ENCODE data around the gene SLC18A3. TPM values are rescaled to one million over a fixed set of nuclear protein-coding genes. Genes with fewer than 3 reads are reported as not detected.

The SLC18A3 gene
- total RNA-seq, 1 experiment from 2014 or later = not detected

DNA sequence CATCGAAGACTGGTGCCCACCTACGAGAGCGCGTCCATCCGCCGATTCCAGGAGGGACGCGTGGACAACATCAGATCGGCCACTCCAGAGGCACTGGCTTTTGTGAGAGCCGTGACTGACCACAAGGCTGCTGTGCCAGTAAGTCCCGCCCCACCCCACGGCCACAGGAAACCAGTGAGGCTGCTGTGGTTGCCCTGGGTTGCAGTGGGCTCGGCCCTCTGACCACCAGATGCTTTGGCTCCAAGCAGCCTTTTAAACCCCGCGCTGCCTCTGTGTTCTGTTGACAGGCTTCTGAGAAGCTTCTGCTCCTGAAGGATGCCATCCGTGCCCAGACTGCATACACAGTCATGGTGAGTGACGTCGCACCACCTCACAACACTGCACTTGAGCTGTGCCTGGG, 45.0 kb downstream of the SLC18A3 start:
- no peak for DNase-seq (ENCODE audit: low read depth, low spot score)
- in situ Hi-C loops (cut with HindIII; ENCODE audit: low pct_unique_long_range_greater_than_20kb, low sequenced_read_pairs) = no loop called here

DNA sequence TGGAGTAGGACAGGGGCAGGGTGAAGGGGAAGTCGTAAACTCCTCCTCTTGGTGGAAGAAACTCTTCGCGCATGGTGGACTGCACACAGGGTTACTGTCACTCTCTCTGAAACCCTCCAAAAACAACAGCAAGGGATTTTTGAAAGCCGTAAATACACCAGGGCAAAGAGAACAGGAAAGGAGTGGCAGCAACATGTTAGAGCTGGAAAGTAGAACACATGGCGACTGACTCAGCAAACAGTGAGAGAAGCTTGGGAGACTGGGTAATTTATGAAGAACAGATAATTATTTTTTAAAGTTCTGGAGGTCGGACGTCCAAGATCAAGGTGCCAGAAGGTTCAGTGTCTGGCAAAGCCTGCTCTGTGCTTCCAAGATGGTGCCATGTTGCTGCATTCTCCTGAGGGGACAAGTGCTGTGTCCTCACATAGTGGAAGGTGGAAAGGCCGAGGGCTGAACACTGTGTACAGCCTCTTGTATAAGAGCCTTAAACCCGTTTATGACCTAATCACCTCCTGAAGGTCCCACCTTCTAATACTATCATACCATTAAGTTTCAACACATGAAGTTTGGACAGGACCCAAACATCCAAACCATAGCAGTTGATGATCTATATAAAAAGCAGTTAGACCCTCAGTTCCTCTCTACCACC, 46.9 kb downstream of the SLC18A3 start:
- DNase-seq (ENCODE audit: low read depth, low spot score) = no peak
- in situ Hi-C loops (cut with HindIII; ENCODE audit: low pct_unique_long_range_greater_than_20kb, low sequenced_read_pairs) = no loop called here

DNA sequence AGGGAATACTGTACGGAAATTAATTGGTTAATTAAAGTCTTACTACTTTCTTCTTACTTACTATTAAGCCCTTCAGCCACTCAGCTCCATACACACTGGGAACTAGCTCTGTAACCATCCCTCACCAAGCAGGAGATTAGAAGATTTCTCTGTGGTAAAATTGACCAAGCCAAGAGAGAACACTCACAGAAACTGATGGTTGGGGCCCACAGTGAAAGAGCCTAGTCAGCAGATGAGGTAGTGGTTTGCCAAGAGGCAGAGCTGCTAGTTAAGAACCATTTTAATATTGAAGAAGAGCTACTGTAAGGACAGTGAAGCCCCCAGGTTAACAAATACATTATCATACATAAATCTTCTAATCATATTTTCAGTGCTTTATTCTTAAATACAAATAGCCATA, 47.5 kb downstream of the SLC18A3 start:
- in situ Hi-C loops (cut with HindIII; ENCODE audit: low pct_unique_long_range_greater_than_20kb, low sequenced_read_pairs) = no loop called here
- no peak for DNase-seq (ENCODE audit: low read depth, low spot score)

DNA sequence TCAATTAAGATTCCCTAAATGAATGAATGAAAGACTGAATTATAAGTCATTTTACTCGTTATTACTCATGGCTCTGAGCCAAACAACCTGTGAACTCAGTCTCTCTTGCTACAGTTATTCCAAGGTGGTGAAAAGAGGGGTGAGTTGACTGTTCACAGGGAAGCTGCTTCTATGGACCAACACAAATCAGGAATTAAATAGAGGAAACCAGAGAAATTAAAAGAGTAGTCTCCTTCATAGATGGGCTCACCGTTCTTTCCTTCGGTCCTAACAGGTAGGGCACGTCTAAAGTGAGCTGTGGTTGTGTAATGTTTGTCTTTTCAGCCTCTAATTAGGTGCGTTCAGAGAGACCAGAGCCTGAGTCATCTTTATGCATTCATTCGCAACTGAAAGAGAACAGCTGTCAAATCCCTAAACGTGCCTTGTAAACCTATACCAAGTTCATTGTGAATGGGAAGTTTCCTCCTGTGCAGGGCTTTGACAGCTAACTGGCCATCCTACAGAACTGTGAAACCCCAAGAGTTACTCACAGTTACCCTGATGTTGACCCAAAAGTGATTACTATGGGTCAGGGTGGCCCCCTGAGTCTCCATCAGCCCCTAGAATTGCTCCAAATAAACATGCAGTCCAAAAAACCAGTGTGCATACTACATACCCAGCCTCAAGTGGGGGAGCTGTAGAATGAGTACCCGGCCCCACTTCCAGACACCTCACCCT, 51.2 kb downstream of the SLC18A3 start:
- DNase-seq (ENCODE audit: low read depth, low spot score) = no peak
- in situ Hi-C loops (cut with HindIII; ENCODE audit: low pct_unique_long_range_greater_than_20kb, low sequenced_read_pairs) = no loop called here

Other genes starting within 250 kb of the SLC18A3 start
- gene DRGX, start 214.2 kb upstream of the SLC18A3 start, total RNA-seq (2014; rRNA removed; shearing (Covaris generic)) = not detected in 2 replicates
- 11.4 and 16.1 TPM in 2 replicates for gene ERCC6, start 71.2 kb upstream of the SLC18A3 start, total RNA-seq (2014; rRNA removed; shearing (Covaris generic))
- not detected in 2 replicates for gene CHAT, start 3.7 kb downstream of the SLC18A3 start, total RNA-seq (2014; rRNA removed; shearing (Covaris generic))
- not detected in 2 replicates for gene C10orf53, start 69.3 kb downstream of the SLC18A3 start, total RNA-seq (2014; rRNA removed; shearing (Covaris generic))
- 15.8 and 16.3 TPM in 2 replicates for gene OGDHL, start 152.0 kb downstream of the SLC18A3 start, total RNA-seq (2014; rRNA removed; shearing (Covaris generic))